PFSK-1 (cell line): Measurements from ENCODE around the gene ATL2.

Experiments used
- FOXP2 ChIP-seq: optimal IDR thresholded peaks from 2 replicates; pipeline ENCODE3; 2011; ENCODE audit warnings: borderline replicate concordance, control low read depth, inconsistent platforms; ENCODE audit not compliant: insufficient read depth; ENCODE audit errors: extremely low read length, extremely low read depth
- POLR2AphosphoS5 ChIP-seq: IDR thresholded peaks from 2 replicates; pipeline ENCODE4 v1.6.1; 2012; ENCODE audit warnings: low read depth, mild to moderate bottlenecking, control low read depth, low read length, moderate library complexity
- REST ChIP-seq, 2 experiments: IDR thresholded peaks; 2 replicates each; pipeline versions ENCODE4 v1.6.1 to v1.8.0; 2011 to 2012; ENCODE audit warnings: low read depth in 2 of 2, low read length in 2 of 2, control low read depth in 1 of 2, inconsistent platforms in 1 of 2, mild to moderate bottlenecking in 1 of 2, moderate library complexity in 1 of 2; ENCODE audit not compliant: insufficient read depth in 1 of 2
- SIN3A ChIP-seq: IDR thresholded peaks from 2 replicates; pipeline ENCODE4 v1.6.1; 2012; ENCODE audit warnings: mild to moderate bottlenecking, low read length, moderate library complexity, borderline replicate concordance; ENCODE audit not compliant: insufficient read depth
- TAF1 ChIP-seq: IDR thresholded peaks from 2 replicates; pipeline ENCODE4 v1.6.1; 2012; ENCODE audit warnings: low read length, control low read depth, borderline replicate concordance; ENCODE audit not compliant: insufficient read depth

- TF ChIP-seq SIN3A (no peak), POLR2AphosphoS5 (no peak), TAF1 (no peak), REST (IDR thresholded peaks at IDR 0.05; ENCODE audit: insufficient read depth in 1 of 2, low read depth in 2 of 2, low read length in 2 of 2) (no peak), FOXP2 (no peak)
Observed at GRCh38 chr2:38255211-38255610, 121.9 kb downstream of the ATL2 start.
